HCT116 (cell line): ENCODE results near the gene TSC22D4. TPM values are rescaled to one million over a fixed set of nuclear protein-coding genes. Genes with fewer than 3 reads are reported as not detected.

Experiments
- ATAC-seq: fragments of 200-7000 bp; cut with Tn5 transposase; 2 replicates; pipeline ENCODE4 v1.9.1; 2020; ENCODE audit warnings: mild to moderate bottlenecking, moderate library complexity
- BruUV-seq: library from RNA; stranded (reverse); fragments of 400-500 nt; replicated peaks from 2 replicates; lab custom pipeline; 2021; lab: Mats Ljungman, UMichigan
- CTCF ChIA-PET: fragments of 300-600 bp; sonication (Branson Sonifier 250); formaldehyde crosslinking; loops from one replicate; lab custom pipeline; 2021; ENCODE audit warnings: antibody characterized with exemption; lab: Charles Lee
- POLR2A ChIA-PET: fragments of 300-600, 350-600 bp; sonication (Branson Sonifier 250); formaldehyde crosslinking; loops from one replicate; lab custom pipeline; 2021; ENCODE audit warnings: antibody characterized with exemption; lab: Charles Lee
- RAD21 ChIA-PET, 2 experiments: fragments of 300-600 bp; sonication (Branson Sonifier 250); formaldehyde crosslinking; loops; one replicate each; lab custom pipeline; 2023; ENCODE audit warnings: low total read pairs in 2 of 2; ENCODE audit not compliant: uncharacterized antibody in 2 of 2, unreplicated experiment in 2 of 2, low non-redundant PET in 1 of 2; lab: Charles Lee
- DNase-seq: peaks from one replicate; pipeline ENCODE4 v3.0.0-alpha.2; 2010; ENCODE audit warnings: low read depth, low spot score
- H2AFZ ChIP-seq: fragments of 200-600 bp; shearing (Covaris generic), sonication (generic); 2 replicates; pipeline ENCODE4 v1.6.1; 2017; ENCODE audit warnings: low read depth, mixed run types, mixed read lengths, antibody characterized with exemption, low read length; ENCODE audit not compliant: poor library complexity, severe bottlenecking
- H3K27ac ChIP-seq: 2 replicates; pipeline ENCODE4 v1.5.1; 2012; ENCODE audit warnings: low read depth, low read length
- H3K27me3 ChIP-seq: fragments of 200-600 bp; sonication (generic); 2 replicates; pipeline ENCODE4 v1.6.1; 2016; ENCODE audit warnings: mixed run types, low read length, mixed read lengths; ENCODE audit not compliant: insufficient read depth
- H3K36me3 ChIP-seq, 2 experiments: fragments of 200-500 bp in 1 of 2; fragments of 200-600 bp in 1 of 2; sonication (Bioruptor generic) in 1 of 2; sonication (generic) in 1 of 2; 2 replicates each; pipeline versions ENCODE4 v1.5.1 to v1.6.1; 2014 to 2016; ENCODE audit warnings: low read length in 2 of 2, inconsistent platforms in 1 of 2, mixed read lengths in 1 of 2, mixed run types in 1 of 2; ENCODE audit not compliant: insufficient read depth in 2 of 2, control insufficient read depth in 1 of 2
- H3K4me1 ChIP-seq, 2 experiments: fragments of 200-600 bp in 1 of 2; sonication (generic) in 1 of 2; 2 replicates each; pipeline versions ENCODE4 v1.5.1 to v1.6.1; 2012 to 2017; ENCODE audit warnings: low read length in 2 of 2, inconsistent platforms in 1 of 2, mild to moderate bottlenecking in 1 of 2, mixed read lengths in 1 of 2, mixed run types in 1 of 2, moderate library complexity in 1 of 2; ENCODE audit not compliant: insufficient read depth in 2 of 2, control insufficient read depth in 1 of 2
- H3K4me2 ChIP-seq: fragments of 200-600 bp; sonication (generic); 2 replicates; pipeline ENCODE4 v1.6.1; 2017; ENCODE audit warnings: mixed run types, low read length, mixed read lengths
- H3K4me3 ChIP-seq, 2 experiments: fragments of 200-600 bp in 1 of 2; sonication (generic) in 1 of 2; replicated peaks in 1 of 2; 2 replicates each; pipeline ENCODE4 v1.5.1; 2011 to 2016; ENCODE audit warnings: low read length in 2 of 2, control low read depth in 1 of 2, low read depth in 1 of 2, mild to moderate bottlenecking in 1 of 2, mixed read lengths in 1 of 2, mixed run types in 1 of 2
- H3K79me2 ChIP-seq: fragments of 200-600 bp; sonication (generic); 2 replicates; pipeline ENCODE4 v1.6.1; 2017; ENCODE audit warnings: mild to moderate bottlenecking, mixed run types, low read length, moderate library complexity, mixed read lengths; ENCODE audit not compliant: insufficient read depth
- H3K9ac ChIP-seq: fragments of 200-600 bp; sonication (generic); 2 replicates; pipeline ENCODE4 v1.6.1; 2016; ENCODE audit warnings: low read length, mixed read lengths
- H3K9me2 ChIP-seq: fragments of 200-600 bp; sonication (generic), shearing (Covaris generic); 2 replicates; pipeline ENCODE4 v1.6.1; 2017; ENCODE audit warnings: mixed run types, mild to moderate bottlenecking, moderate library complexity; ENCODE audit not compliant: insufficient read depth
- H3K9me3 ChIP-seq, 2 experiments: fragments of 200-500 bp in 1 of 2; fragments of 200-600 bp in 1 of 2; sonication (Bioruptor generic) in 1 of 2; sonication (generic) in 1 of 2; 2 replicates each; pipeline ENCODE4 v1.6.1; 2014 to 2017; ENCODE audit warnings: low read length in 2 of 2, mixed read lengths in 2 of 2, inconsistent platforms in 1 of 2, low read depth in 1 of 2, mild to moderate bottlenecking in 1 of 2, mixed run types in 1 of 2, moderate library complexity in 1 of 2; ENCODE audit not compliant: control insufficient read depth in 1 of 2, insufficient read depth in 1 of 2
- H4K20me1 ChIP-seq: fragments of 200-600 bp; sonication (generic), shearing (Covaris generic); 2 replicates; pipeline ENCODE4 v1.6.1; 2017; ENCODE audit warnings: mixed run types, mild to moderate bottlenecking, moderate library complexity; ENCODE audit not compliant: insufficient read depth
- CBX3 ChIP-seq: IDR thresholded peaks from 2 replicates; pipeline ENCODE4 v1.6.1; 2012; ENCODE audit warnings: low read depth
- CEBPB ChIP-seq: IDR thresholded peaks from 2 replicates; pipeline ENCODE4 v1.6.1; 2012; ENCODE audit warnings: low read depth
- EZH2phosphoT487 ChIP-seq: fragments of 200-600 bp; IDR thresholded peaks from 2 replicates; pipeline ENCODE4 v1.6.1; 2018; ENCODE audit warnings: antibody characterized with exemption, borderline replicate concordance
- FOSL1 ChIP-seq: IDR thresholded peaks from 2 replicates; pipeline ENCODE4 v1.6.1; 2012; ENCODE audit warnings: low read depth
- JUND ChIP-seq: IDR thresholded peaks from 2 replicates; pipeline ENCODE4 v1.6.1; 2012
- POLR2A ChIP-seq: IDR thresholded peaks from 2 replicates; pipeline ENCODE4 v1.7.0; 2011; ENCODE audit warnings: borderline replicate concordance; ENCODE audit not compliant: insufficient read depth, insufficient read length; ENCODE audit errors: extremely low read depth
- POLR2AphosphoS5 ChIP-seq: IDR thresholded peaks from 2 replicates; pipeline ENCODE4 v1.6.1; 2011; ENCODE audit warnings: mild to moderate bottlenecking, low read depth, low read length, moderate library complexity
- RAD21 ChIP-seq: IDR thresholded peaks from 2 replicates; pipeline ENCODE4 v1.6.1; 2012; ENCODE audit warnings: low read depth, mild to moderate bottlenecking
- SIN3A ChIP-seq: IDR thresholded peaks from 2 replicates; pipeline ENCODE4 v1.6.1; 2012; ENCODE audit warnings: low read depth
- SP1 ChIP-seq: IDR thresholded peaks from 2 replicates; pipeline ENCODE4 v1.6.1; 2012; ENCODE audit warnings: low read depth
- SRF ChIP-seq: IDR thresholded peaks from 2 replicates; pipeline ENCODE4 v1.6.1; 2012; ENCODE audit warnings: low read depth
- TCF7L2 ChIP-seq: IDR thresholded peaks from 2 replicates; pipeline ENCODE4 v1.7.0; 2011; ENCODE audit warnings: borderline replicate concordance, inconsistent platforms; ENCODE audit not compliant: insufficient read depth, insufficient read length; ENCODE audit errors: extremely low read depth
- YY1 ChIP-seq: IDR thresholded peaks from 2 replicates; pipeline ENCODE4 v1.6.1; 2011; ENCODE audit warnings: low read length, low read depth, moderate library complexity, mild to moderate bottlenecking; ENCODE audit not compliant: insufficient replicate concordance; ENCODE audit errors: extremely low read depth
- ZFX ChIP-seq: fragments of 450-650 bp; IDR thresholded peaks from 2 replicates; pipeline ENCODE4 v1.6.1; 2017
- ZNF274 ChIP-seq: fragments of 200-500 bp; sonication (Bioruptor generic); IDR thresholded peaks from 2 replicates; pipeline ENCODE4 v1.6.1; 2014; ENCODE audit warnings: mild to moderate bottlenecking, low read depth, low read length, inconsistent platforms
- intact Hi-C: fragments of 100-400 bp; cut with micrococcal nuclease; formaldehyde crosslinking; loops from 2 replicates; pipeline ENCODE4 v1.10.0; 2022
- total RNA-seq: library from RNA; stranded (reverse); gene quantifications from one replicate; pipeline ENCODE4 v1.2.1, GENCODE V29; 2021; ENCODE audit not compliant: unreplicated experiment
- TF ChIP-seq, protein P1 (sequence below): IDR thresholded peaks from 2 replicates; pipeline ENCODE4 v1.6.1; 2012; ENCODE audit warnings: low read depth
- TF ChIP-seq, protein P2 (sequence below): IDR thresholded peaks from 2 replicates; pipeline ENCODE4 v1.6.1; 2012
- TF ChIP-seq, protein P3 (sequence below): IDR thresholded peaks from 2 replicates; pipeline ENCODE4 v1.6.1; 2011; ENCODE audit warnings: mild to moderate bottlenecking, low read length, moderate library complexity; ENCODE audit not compliant: insufficient replicate concordance; ENCODE audit errors: extremely low read depth

The TSC22D4 gene
- total RNA-seq, 1 experiment from 2014 or later, result 36.9 TPM

DNA sequence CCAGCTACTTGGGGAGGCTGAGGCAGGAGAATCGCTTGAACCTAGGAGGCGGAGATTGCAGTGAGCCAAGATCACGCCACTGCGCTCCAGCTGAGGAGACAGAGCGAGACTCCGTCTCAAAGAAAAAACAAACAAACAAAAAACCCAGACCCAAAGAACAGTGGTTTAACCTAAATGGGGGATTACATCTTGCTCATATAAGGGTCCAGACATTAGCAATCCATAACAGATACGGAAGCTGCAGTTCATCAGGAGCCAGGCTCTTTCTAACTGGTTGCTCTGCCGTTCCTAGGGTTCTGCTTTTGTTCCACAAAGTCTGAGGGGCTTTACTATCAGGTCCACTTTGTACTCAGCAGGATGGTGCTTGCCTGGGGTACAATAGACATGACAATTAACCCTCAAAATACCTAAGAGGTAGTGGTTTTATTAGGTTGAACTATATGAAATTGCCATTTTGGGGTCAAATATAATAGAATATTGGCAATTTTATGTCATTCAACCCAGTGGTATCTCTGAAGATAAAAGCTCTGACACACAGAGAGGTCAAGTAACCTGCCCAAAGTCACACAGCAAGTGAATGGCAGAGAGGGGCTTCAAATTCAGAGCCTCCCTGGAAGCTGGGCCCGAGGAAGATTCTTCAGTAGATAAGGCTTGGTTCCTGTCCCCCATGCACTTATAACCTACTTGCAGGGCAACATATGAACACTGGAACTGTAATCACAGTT, 26.0 kb upstream of the TSC22D4 start:
- Histone ChIP-seq H3K4me1 (peaks cover 29 to 56% of the 10 kb centered on the region in 2 experiments), H3K9me2 (no peaks in the 10 kb centered on the region), H3K4me2 (no peak overlapping the region), H3K79me2 (no peaks in the 10 kb centered on the region), H3K9ac (no peak overlapping the region), H2AFZ (no peak overlapping the region), H3K4me3 (no peak overlapping the region), H3K27ac (no peak overlapping the region), H4K20me1 (no peaks in the 10 kb centered on the region), H3K9me3 (no peaks in the 10 kb centered on the region), H3K27me3 (no peaks in the 10 kb centered on the region), H3K36me3 (no peaks in the 10 kb centered on the region)
- RAD21 ChIA-PET, result no interaction called here
- POLR2A ChIA-PET, result no interaction called here
- DNase-seq (no peak), ATAC-seq (no peak)
- intact Hi-C loops, result no loop called here
- CTCF ChIA-PET, result no interaction called here
- no peak for TF ChIP-seq FOSL1
- no peak for TF ChIP-seq CBX3
- no peak for TF ChIP-seq YY1
- TF ChIP-seq TCF7L2, result no peak
- TF ChIP-seq, protein P1, sequence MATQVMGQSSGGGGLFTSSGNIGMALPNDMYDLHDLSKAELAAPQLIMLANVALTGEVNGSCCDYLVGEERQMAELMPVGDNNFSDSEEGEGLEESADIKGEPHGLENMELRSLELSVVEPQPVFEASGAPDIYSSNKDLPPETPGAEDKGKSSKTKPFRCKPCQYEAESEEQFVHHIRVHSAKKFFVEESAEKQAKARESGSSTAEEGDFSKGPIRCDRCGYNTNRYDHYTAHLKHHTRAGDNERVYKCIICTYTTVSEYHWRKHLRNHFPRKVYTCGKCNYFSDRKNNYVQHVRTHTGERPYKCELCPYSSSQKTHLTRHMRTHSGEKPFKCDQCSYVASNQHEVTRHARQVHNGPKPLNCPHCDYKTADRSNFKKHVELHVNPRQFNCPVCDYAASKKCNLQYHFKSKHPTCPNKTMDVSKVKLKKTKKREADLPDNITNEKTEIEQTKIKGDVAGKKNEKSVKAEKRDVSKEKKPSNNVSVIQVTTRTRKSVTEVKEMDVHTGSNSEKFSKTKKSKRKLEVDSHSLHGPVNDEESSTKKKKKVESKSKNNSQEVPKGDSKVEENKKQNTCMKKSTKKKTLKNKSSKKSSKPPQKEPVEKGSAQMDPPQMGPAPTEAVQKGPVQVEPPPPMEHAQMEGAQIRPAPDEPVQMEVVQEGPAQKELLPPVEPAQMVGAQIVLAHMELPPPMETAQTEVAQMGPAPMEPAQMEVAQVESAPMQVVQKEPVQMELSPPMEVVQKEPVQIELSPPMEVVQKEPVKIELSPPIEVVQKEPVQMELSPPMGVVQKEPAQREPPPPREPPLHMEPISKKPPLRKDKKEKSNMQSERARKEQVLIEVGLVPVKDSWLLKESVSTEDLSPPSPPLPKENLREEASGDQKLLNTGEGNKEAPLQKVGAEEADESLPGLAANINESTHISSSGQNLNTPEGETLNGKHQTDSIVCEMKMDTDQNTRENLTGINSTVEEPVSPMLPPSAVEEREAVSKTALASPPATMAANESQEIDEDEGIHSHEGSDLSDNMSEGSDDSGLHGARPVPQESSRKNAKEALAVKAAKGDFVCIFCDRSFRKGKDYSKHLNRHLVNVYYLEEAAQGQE, result no peak
- TF ChIP-seq JUND, result no peak
- TF ChIP-seq RAD21, result no peak
- no peak for TF ChIP-seq SP1
- TF ChIP-seq EZH2phosphoT487, result no peak
- no peak for TF ChIP-seq POLR2A
- no peak for TF ChIP-seq ZFX
- TF ChIP-seq CEBPB, result no peak
- no peak for TF ChIP-seq SIN3A
- no peak for TF ChIP-seq POLR2AphosphoS5
- TF ChIP-seq, protein P2, sequence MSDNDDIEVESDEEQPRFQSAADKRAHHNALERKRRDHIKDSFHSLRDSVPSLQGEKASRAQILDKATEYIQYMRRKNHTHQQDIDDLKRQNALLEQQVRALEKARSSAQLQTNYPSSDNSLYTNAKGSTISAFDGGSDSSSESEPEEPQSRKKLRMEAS, result no peak
- no peak for TF ChIP-seq SRF
- TF ChIP-seq ZNF274, result no peak
- TF ChIP-seq, protein P3, sequence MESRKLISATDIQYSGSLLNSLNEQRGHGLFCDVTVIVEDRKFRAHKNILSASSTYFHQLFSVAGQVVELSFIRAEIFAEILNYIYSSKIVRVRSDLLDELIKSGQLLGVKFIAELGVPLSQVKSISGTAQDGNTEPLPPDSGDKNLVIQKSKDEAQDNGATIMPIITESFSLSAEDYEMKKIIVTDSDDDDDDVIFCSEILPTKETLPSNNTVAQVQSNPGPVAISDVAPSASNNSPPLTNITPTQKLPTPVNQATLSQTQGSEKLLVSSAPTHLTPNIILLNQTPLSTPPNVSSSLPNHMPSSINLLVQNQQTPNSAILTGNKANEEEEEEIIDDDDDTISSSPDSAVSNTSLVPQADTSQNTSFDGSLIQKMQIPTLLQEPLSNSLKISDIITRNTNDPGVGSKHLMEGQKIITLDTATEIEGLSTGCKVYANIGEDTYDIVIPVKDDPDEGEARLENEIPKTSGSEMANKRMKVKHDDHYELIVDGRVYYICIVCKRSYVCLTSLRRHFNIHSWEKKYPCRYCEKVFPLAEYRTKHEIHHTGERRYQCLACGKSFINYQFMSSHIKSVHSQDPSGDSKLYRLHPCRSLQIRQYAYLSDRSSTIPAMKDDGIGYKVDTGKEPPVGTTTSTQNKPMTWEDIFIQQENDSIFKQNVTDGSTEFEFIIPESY, result no peak
- BruUV-seq, result no TSS peak
